Mesenteric fat pad (tissue), 1 donor: Measurements from ENCODE around the gene TGM4. TPM values are rescaled to one million over a fixed set of nuclear protein-coding genes. Genes with fewer than 3 reads are reported as not detected.
A peak's percentile ranks its signal among the peaks of the same experiment; 100 is the strongest.
"Not testable (repeated sequence)": the region's sequence is repeated elsewhere in the genome, so short reads cannot be mapped to it uniquely, and the experiment has no call there.

Experiments
- DNase-seq: peaks from one replicate; pipeline ENCODE4 v3.0.0-alpha.2; 2020; ENCODE audit warnings: low spot score
- total RNA-seq: library from RNA; stranded (reverse); fragmentation: NEBNext Ultra II Directional; extraction: Animal tissue kit (Norgen Biotek cat#: 25700); gene quantifications from one replicate; pipeline ENCODE4 v1.2.1, GENCODE V29; 2021
- donor health status: DM: yes; HTN: yes; CAD: no.

The TGM4 gene
- total RNA-seq, 1 donor from 2014 or later = not detected

GRCh38 chr3:44913868-44914468 lies 39.6 kb downstream of the TGM4 start:
- no peak for DNase-seq

- DNase-seq = no peak
Measured at GRCh38 chr3:44914936-44915335, 40.5 kb downstream of the TGM4 start.

- no peak for DNase-seq
Measured at GRCh38 chr3:44915702-44916438, 41.5 kb downstream of the TGM4 start.

- DNase-seq = no peak
Measured at GRCh38 chr3:44918087-44918486, 43.7 kb downstream of the TGM4 start.

GRCh38 chr3:44918581-44918980 lies 44.2 kb downstream of the TGM4 start:
- no peak for DNase-seq

- DNase-seq = no peak
Measured at GRCh38 chr3:44920081-44920480, 45.7 kb downstream of the TGM4 start.

GRCh38 chr3:44923632-44924456 lies 49.4 kb downstream of the TGM4 start:
- DNase-seq = no peak

GRCh38 chr3:44924457-44925084 lies 50.2 kb downstream of the TGM4 start:
- DNase-seq = no peak

GRCh38 chr3:44926172-44926571 lies 51.8 kb downstream of the TGM4 start:
- DNase-seq = no peak

- DNase-seq = no peak
Measured at GRCh38 chr3:44926921-44927320, 52.5 kb downstream of the TGM4 start.

GRCh38 chr3:44927371-44927770 lies 53.0 kb downstream of the TGM4 start:
- peak; percentile 87 for DNase-seq

GRCh38 chr3:44929782-44930181 lies 55.4 kb downstream of the TGM4 start:
- peak; percentile 67 for DNase-seq

GRCh38 chr3:44930911-44931310 lies 56.5 kb downstream of the TGM4 start:
- DNase-seq = no peak

- no peak for DNase-seq
Measured at GRCh38 chr3:44931791-44932190, 57.4 kb downstream of the TGM4 start.

GRCh38 chr3:44932271-44932670 lies 57.9 kb downstream of the TGM4 start:
- DNase-seq = no peak

GRCh38 chr3:44932986-44933944 lies 58.9 kb downstream of the TGM4 start:
- peak; percentile 69 for DNase-seq

GRCh38 chr3:44939581-44940036 lies 65.2 kb downstream of the TGM4 start:
- no peak for DNase-seq

GRCh38 chr3:44942202-44942921 lies 68.0 kb downstream of the TGM4 start:
- DNase-seq = no peak

GRCh38 chr3:44948239-44948638 lies 73.8 kb downstream of the TGM4 start:
- DNase-seq = no peak

- not testable (repeated sequence) for DNase-seq
Measured at GRCh38 chr3:44949770-44950169, 75.4 kb downstream of the TGM4 start.
